Neural crest cell (in vitro differentiated cells): Measurements from ENCODE around the gene PSG11. TPM values are rescaled to one million over a fixed set of nuclear protein-coding genes. Genes with fewer than 3 reads are reported as not detected.
"Not testable (repeated sequence)": the region's sequence is repeated elsewhere in the genome, so short reads cannot be mapped to it uniquely, and the experiment has no call there.

Experiments
- DNase-seq: peaks from one replicate; pipeline ENCODE4 v3.0.0; 2021; ENCODE audit warnings: low read depth, mixed read lengths, low spot score
- H3K27ac Mint-ChIP-seq: one replicate; pipeline ENCODE4 v1.8.0; 2021; ENCODE audit warnings: mild to moderate bottlenecking, mixed read lengths; ENCODE audit not compliant: unreplicated experiment
- H3K27me3 Mint-ChIP-seq: 2 replicates; pipeline ENCODE4 v1.8.0; 2021; ENCODE audit warnings: low read depth, mild to moderate bottlenecking, mixed read lengths
- H3K36me3 Mint-ChIP-seq: 2 replicates; pipeline ENCODE4 v1.8.0; 2021; ENCODE audit warnings: low read depth, mild to moderate bottlenecking, mixed read lengths
- H3K4me1 Mint-ChIP-seq: 2 replicates; pipeline ENCODE4 v1.8.0; 2021; ENCODE audit warnings: mixed read lengths
- H3K4me3 Mint-ChIP-seq: one replicate; pipeline ENCODE4 v1.8.0; 2021; ENCODE audit warnings: mild to moderate bottlenecking, mixed read lengths
- H3K9me3 Mint-ChIP-seq: 2 replicates; pipeline ENCODE4 v1.8.0; 2021; ENCODE audit warnings: mixed read lengths
- long read RNA-seq: library from polyadenylated mRNA; unstranded; transcript quantifications from one replicate; pipeline ENCODE4 v2.0.0, GENCODE V29; 2020
- total RNA-seq: library from RNA; stranded (reverse); gene quantifications from 2 replicates; pipeline ENCODE4 v1.2.1, GENCODE V29; 2021
- TF ChIP-seq, protein P1 (sequence below): fragments of 200-600 bp; sonication (generic); conservative IDR thresholded peaks from 2 replicates; pipeline ENCODE4 v1.5.0; 2021; ENCODE audit warnings: antibody characterized with exemption, mild to moderate bottlenecking

Gene PSG11
- total RNA-seq, result not detected in 2 replicates
- long read RNA-seq, result 0 reads

DNA sequence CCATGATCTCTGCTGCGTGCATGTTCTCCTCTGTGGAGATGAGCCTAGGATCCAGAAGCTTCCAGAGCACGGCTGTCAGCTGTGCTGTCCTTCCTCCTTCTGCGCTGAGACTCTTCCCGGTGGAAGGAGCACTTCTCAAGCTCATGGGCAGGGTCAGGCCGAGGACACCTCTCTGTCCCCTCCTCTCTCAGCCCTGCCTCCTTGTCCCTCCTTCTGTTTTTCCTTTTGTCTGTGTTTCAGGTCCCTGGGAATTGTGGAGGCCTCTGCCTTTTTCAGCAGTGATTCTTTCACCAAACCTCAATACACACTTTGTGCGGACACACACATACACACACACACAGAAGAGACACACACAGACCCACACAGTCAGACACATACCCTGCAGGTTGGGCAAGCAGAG lies at the start of gene PSG11:
Gene PSG11 (minus strand): TSS at position 101 of the 400 bp plus-strand sequence. CDS start 97 bp downstream, at position 4.
- H3K9me3 Mint-ChIP-seq, result peaks cover 17% of the 10 kb centered on the region
- H3K4me1 Mint-ChIP-seq, H3K4me3 Mint-ChIP-seq, H3K27me3 Mint-ChIP-seq, H3K27ac Mint-ChIP-seq, DNase-seq, H3K36me3 Mint-ChIP-seq: not testable (repeated sequence)

DNA sequence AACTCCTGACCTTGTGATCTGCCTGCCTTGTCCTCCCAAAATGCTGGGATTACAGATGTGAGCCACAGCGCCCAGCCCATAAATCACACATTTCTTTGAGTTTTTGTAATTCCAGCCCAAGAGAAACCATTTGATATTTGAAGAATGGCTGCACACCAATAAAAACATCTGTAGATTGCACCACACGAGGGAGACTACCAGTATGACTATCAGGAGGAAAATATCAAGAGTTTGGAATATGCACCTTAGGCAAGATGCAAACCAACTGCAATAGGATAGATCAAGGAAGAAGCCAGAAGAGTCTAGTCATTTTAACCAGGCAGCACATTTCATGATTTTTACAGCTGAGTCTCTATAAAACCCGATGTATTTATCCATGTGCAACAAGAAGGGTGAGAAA lies 36.1 kb upstream of the PSG11 start:
- not testable (repeated sequence) for H3K27me3 Mint-ChIP-seq, H3K4me1 Mint-ChIP-seq, DNase-seq, H3K36me3 Mint-ChIP-seq, H3K27ac Mint-ChIP-seq, H3K4me3 Mint-ChIP-seq
- peaks cover 20% of the 10 kb centered on the region for H3K9me3 Mint-ChIP-seq

DNA sequence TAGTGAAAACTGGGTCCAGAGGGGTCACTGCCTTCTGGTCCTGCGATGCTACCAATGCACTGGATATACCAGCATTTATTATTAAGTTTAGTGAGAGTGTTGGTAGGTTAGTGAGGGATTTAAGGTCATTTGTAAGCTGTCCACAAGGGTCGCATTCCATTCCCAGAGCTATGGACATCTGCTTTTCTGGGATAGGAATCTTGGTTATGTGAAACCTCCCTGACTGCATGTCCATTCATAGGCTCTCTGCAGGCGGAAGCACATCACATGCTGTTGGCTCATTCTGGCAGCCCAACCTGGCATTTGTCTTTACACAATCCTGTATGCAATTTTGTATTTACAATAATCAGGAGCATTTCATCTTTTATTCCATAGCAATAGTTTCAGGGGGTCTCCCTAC lies 35.1 kb upstream of the PSG11 start:
- DNase-seq, H3K4me3 Mint-ChIP-seq, H3K27ac Mint-ChIP-seq, H3K4me1 Mint-ChIP-seq, H3K36me3 Mint-ChIP-seq, H3K27me3 Mint-ChIP-seq: not testable (repeated sequence)
- peaks cover 19% of the 10 kb centered on the region for H3K9me3 Mint-ChIP-seq

DNA sequence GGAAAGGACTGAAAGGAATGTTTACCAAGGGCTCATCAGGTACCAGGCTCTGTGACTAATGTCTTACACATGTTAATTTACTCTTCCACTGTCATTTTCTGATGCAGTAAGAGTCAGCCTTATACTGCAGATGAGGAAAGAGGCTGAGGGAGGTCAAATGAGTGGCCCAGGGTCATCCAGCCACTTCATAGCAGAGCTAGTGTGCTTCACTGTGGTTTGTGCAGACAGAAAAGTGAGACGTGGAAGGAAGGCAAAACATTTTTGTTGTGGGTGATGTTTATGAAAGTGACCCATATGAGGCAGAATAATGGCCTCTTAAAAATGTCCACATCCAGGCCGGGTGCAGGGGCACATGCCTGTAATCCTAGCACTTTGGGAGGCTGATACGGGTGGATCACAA lies 34.0 kb upstream of the PSG11 start:
- not testable (repeated sequence) for H3K4me3 Mint-ChIP-seq, DNase-seq, H3K27me3 Mint-ChIP-seq, H3K4me1 Mint-ChIP-seq, H3K36me3 Mint-ChIP-seq, H3K27ac Mint-ChIP-seq
- H3K9me3 Mint-ChIP-seq, result peaks cover 17% of the 10 kb centered on the region

DNA sequence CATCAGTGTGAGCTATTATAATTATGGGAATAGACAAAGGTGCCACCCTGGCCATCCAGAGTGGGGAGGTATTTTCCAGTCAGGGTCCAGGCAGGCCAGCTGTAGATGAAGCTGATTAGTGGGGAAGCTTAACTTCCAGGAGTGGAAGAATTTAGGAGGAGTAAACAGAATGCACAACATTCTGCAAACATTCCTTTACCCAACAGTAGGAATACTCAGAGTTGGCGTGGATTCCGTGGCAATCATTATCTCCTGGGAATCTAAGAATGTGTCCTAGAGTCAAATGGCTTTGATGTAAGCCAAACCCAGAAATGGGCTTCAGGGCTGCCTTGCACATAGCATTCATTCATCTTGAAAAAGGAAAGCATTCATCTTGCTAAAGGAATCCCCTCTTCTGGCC lies 33.2 kb upstream of the PSG11 start:
- peaks cover 19% of the 10 kb centered on the region for H3K9me3 Mint-ChIP-seq

DNA sequence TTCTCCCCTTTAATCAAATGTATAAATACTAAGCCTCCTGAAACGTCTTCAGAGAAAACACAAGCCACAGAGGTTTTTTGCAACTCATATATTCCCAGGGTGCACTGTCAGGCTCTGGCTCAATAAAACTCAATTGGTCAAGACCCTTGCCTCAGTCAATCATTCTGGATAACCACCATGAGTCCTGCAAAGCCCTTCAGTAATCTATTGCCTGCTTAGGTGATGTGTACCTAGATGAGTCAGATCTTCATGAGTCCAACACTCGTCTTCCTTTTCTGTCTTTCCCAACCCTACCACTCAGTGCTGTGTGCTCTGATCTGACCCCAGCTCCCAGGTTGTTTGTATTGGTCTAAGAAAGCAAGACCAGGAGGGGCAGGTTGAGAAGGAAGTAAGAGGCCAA lies 32.2 kb upstream of the PSG11 start:
- H3K27me3 Mint-ChIP-seq, H3K4me1 Mint-ChIP-seq, H3K27ac Mint-ChIP-seq, H3K4me3 Mint-ChIP-seq, DNase-seq: not testable (repeated sequence)
- Mint-ChIP-seq H3K36me3 (peaks cover 10% of the 10 kb centered on the region), H3K9me3 (peaks cover 23% of the 10 kb centered on the region)

More for the DNA sequence above, 33.2 kb upstream of the PSG11 start:
- not testable (repeated sequence) for H3K4me3 Mint-ChIP-seq, H3K36me3 Mint-ChIP-seq, H3K27me3 Mint-ChIP-seq, H3K27ac Mint-ChIP-seq, DNase-seq, H3K4me1 Mint-ChIP-seq

DNA sequence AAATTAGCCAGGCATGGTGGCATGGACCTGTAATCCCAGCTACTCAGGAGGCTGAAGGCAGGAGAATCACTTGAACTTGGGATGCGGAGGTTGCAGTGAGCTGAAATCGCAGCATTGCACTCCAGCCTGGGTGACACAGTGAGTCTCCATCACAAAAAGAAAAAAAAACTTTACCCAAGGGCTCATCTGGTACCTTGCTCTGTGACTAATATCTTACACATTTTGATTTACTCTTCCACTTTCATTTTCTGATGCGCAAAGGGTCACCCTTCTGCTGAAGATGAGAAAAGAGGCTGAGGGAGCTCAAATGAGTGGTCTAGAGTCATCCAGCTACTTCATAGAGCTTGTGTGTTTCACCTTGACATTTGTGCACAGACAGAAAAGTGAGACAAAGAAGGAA lies 21.7 kb upstream of the PSG11 start:
- H3K4me1 Mint-ChIP-seq, H3K27ac Mint-ChIP-seq, H3K4me3 Mint-ChIP-seq, DNase-seq, H3K9me3 Mint-ChIP-seq, H3K36me3 Mint-ChIP-seq, H3K27me3 Mint-ChIP-seq: not testable (repeated sequence)

DNA sequence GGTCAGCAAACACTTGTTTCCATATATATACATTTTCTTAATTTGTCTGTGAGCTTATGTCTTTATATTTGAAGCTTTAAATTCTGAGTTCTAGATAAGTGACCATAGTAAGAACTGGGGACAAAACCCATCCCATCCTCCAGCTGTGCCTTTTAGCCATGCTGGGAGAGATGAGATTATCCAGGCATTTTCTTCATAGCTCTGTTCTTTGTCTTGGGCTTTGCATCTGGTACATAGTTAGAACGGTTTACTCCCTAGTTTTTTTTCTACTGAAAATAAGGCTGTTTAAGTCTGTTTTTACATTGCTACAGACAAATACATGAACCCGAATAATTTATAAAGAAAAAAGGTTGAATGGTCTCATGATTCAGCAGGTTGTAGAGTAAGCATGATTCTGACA lies 20.3 kb upstream of the PSG11 start:
- not testable (repeated sequence) for H3K4me1 Mint-ChIP-seq, H3K27ac Mint-ChIP-seq, H3K36me3 Mint-ChIP-seq, H3K4me3 Mint-ChIP-seq, DNase-seq, H3K9me3 Mint-ChIP-seq, H3K27me3 Mint-ChIP-seq

DNA sequence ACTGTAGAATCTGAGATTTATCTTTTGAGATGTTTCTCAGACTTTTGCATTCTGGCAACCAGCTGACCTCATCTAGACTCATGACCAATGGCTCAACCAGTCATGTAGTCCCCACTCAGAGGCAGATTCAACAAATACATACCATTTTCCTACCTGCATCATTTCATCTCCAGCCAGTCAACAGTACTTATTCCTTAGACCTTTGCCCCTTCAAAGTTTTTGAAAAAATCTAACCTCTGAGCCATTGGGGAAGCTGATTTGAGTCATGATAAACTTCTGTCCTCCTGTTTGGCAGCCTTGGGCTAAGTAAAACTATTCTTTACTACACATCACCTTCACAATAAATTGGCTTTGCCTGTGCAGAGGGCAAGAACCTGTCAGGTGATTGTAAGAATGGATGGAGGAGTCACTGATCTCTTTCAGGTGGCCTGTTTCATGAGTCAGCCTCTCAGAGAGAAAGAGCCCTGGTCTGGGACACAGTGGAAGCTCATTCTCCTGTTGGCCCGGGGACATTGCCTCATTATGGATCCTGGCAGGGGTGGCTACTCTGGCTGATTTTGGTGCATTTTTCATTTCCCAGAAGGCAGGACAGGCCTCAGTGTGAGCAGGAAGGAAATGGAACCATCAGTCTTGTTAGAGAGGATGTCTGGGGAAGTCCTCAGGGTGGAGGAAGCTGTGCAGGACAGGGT lies 17.4 kb upstream of the PSG11 start:
- not testable (repeated sequence) for H3K4me1 Mint-ChIP-seq, H3K4me3 Mint-ChIP-seq, H3K9me3 Mint-ChIP-seq, H3K36me3 Mint-ChIP-seq, H3K27me3 Mint-ChIP-seq, H3K27ac Mint-ChIP-seq, DNase-seq

DNA sequence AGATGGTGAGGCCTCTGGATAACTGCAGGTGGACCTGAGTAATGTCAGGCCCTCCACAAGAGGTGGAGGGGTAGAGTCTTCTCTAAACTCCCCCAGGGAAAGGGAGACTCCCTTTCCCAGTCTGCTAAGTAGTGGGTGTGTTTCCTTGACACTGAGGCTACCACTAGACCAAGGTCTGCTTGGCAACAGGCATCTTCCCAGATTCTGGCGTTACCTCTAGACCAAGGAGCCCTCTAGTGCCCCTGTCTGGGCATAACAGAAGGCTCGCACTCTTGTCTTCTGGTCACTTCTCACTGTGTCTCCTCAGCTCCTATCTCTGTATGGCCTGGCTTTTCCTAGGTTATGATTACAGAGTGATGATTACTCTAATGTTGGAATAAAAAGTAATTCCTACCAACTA lies 5.4 kb upstream of the PSG11 start:
- peaks cover 20% of the 10 kb centered on the region for H3K9me3 Mint-ChIP-seq

DNA sequence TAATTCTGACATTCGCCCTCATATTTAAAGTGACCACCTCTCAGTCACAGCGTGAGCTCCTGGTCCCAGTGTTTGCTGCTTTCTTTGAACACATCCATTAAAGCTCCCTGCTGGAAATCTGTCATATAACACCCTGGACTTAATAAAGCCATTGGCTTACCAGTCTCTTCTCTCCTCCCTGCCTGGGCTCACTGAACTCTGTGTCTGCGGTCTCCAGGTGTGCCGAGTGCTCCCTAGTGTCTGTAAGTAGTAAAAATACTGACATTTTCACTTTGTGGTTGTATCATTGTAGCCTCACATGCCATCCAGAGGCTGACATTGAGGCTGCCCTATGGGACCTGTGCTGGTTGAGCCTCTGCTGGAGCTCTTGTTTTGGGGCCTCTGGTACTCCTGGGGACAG lies 2.6 kb upstream of the PSG11 start:
- Mint-ChIP-seq H3K4me1 (no peaks in the 10 kb centered on the region), H3K27ac (no peak overlapping the region), H3K36me3 (peaks cover 5% of the 10 kb centered on the region), H3K27me3 (no peaks in the 10 kb centered on the region), H3K4me3 (no peak overlapping the region), H3K9me3 (peaks cover 15% of the 10 kb centered on the region)
- no peak for DNase-seq
- TF ChIP-seq, protein P1, sequence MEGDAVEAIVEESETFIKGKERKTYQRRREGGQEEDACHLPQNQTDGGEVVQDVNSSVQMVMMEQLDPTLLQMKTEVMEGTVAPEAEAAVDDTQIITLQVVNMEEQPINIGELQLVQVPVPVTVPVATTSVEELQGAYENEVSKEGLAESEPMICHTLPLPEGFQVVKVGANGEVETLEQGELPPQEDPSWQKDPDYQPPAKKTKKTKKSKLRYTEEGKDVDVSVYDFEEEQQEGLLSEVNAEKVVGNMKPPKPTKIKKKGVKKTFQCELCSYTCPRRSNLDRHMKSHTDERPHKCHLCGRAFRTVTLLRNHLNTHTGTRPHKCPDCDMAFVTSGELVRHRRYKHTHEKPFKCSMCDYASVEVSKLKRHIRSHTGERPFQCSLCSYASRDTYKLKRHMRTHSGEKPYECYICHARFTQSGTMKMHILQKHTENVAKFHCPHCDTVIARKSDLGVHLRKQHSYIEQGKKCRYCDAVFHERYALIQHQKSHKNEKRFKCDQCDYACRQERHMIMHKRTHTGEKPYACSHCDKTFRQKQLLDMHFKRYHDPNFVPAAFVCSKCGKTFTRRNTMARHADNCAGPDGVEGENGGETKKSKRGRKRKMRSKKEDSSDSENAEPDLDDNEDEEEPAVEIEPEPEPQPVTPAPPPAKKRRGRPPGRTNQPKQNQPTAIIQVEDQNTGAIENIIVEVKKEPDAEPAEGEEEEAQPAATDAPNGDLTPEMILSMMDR, result no peak

More for the DNA sequence above, 5.4 kb upstream of the PSG11 start:
- not testable (repeated sequence) for H3K4me3 Mint-ChIP-seq, H3K27ac Mint-ChIP-seq, H3K4me1 Mint-ChIP-seq, DNase-seq, H3K27me3 Mint-ChIP-seq
- H3K36me3 Mint-ChIP-seq, result peaks cover 11% of the 10 kb centered on the region

DNA sequence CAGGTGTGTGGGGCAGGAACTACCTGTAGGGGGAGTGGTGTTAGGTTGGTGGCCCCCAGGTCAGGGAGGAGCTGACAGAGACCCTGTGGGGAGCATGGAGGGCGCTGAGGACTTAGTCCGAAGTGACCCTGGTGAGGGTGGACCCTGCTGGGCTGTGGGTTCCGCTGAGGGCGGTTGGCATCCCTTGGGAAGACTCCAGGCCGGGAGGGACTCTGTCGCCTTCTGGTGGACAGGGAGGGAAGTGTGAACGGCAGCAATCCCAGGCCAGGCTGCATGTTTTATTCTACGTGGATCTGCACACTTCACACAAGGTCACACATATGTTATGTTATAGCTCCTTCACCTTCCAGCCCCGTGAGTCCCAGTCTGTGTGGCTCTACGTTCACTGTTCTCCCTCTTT lies 1.7 kb upstream of the PSG11 start:
- not testable (repeated sequence) for DNase-seq, H3K36me3 Mint-ChIP-seq, H3K27me3 Mint-ChIP-seq, H3K27ac Mint-ChIP-seq, H3K4me3 Mint-ChIP-seq, H3K4me1 Mint-ChIP-seq
- peaks cover 15% of the 10 kb centered on the region for H3K9me3 Mint-ChIP-seq

DNA sequence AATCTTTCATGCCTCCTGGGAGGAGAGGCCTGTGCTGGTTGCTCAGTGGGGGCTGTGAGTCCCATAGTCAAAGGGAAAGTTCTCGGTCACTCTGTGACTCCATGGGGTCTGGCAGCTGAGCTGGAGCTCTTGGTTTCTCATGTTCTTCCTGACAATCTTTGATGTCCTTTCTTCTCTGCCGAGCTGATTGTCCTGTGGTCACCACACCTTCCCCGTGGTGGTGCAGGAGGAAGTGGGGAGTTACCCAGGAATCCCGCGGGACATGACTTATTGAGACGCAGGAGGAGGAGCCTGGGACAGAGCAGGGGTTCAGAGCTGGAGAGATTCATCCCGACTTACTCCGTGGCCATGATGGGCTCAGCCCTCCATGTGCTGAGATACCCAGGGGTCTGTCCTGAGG lies 792 bp upstream of the PSG11 start:
- not testable (repeated sequence) for H3K4me3 Mint-ChIP-seq, H3K4me1 Mint-ChIP-seq, DNase-seq, H3K36me3 Mint-ChIP-seq, H3K27ac Mint-ChIP-seq, H3K27me3 Mint-ChIP-seq
- peaks cover 16% of the 10 kb centered on the region for H3K9me3 Mint-ChIP-seq
